HG02943 (cell line): ENCODE data around the gene RYR2.
"Not testable (repeated sequence)": the region's sequence is repeated elsewhere in the genome, so short reads cannot be mapped to it uniquely, and the experiment has no call there.

Source experiments
- ATAC-seq: cut with Tn5 transposase; IDR thresholded peaks from one replicate; pipeline ENCODE4 v1.9.1; 2021; ENCODE audit warnings: mild to moderate bottlenecking, low read depth, moderate library complexity; ENCODE audit not compliant: unreplicated experiment

Gene RYR2

GRCh38 chr1:237134929-237135328, 92.9 kb downstream of the RYR2 start:
- no peak for ATAC-seq

- no peak for ATAC-seq
These were observed 96.6 kb downstream of the RYR2 start for GRCh38 chr1:237138551-237138950.

GRCh38 chr1:237139732-237140131, 97.7 kb downstream of the RYR2 start:
- ATAC-seq, result no peak

GRCh38 chr1:237140986-237141385, 99.0 kb downstream of the RYR2 start:
- no peak for ATAC-seq

- no peak for ATAC-seq
These were observed 99.5 kb downstream of the RYR2 start for GRCh38 chr1:237141502-237141901.

GRCh38 chr1:237145379-237146135, 103.6 kb downstream of the RYR2 start:
- ATAC-seq, result no peak

- no peak for ATAC-seq
These were observed 104.3 kb downstream of the RYR2 start for GRCh38 chr1:237146241-237146640.

GRCh38 chr1:237149857-237150256, 107.9 kb downstream of the RYR2 start:
- no peak for ATAC-seq

GRCh38 chr1:237151979-237152378, 110.0 kb downstream of the RYR2 start:
- ATAC-seq, result not testable (repeated sequence)

GRCh38 chr1:237152506-237153335, 110.7 kb downstream of the RYR2 start:
- no peak for ATAC-seq

GRCh38 chr1:237154157-237154556, 112.2 kb downstream of the RYR2 start:
- no peak for ATAC-seq

GRCh38 chr1:237164406-237165352, 122.7 kb downstream of the RYR2 start:
- no peak for ATAC-seq

- ATAC-seq, result no peak
These were observed 124.1 kb downstream of the RYR2 start for GRCh38 chr1:237166086-237166485.

- no peak for ATAC-seq
These were observed 124.7 kb downstream of the RYR2 start for GRCh38 chr1:237166593-237167101.

- no peak for ATAC-seq
These were observed 128.2 kb downstream of the RYR2 start for GRCh38 chr1:237170149-237170548.

GRCh38 chr1:237171454-237172117, 129.6 kb downstream of the RYR2 start:
- ATAC-seq, result no peak

- no peak for ATAC-seq
These were observed 130.1 kb downstream of the RYR2 start for GRCh38 chr1:237172118-237172485.

GRCh38 chr1:237179503-237179902, 137.5 kb downstream of the RYR2 start:
- ATAC-seq, result no peak

GRCh38 chr1:237180256-237180655, 138.3 kb downstream of the RYR2 start:
- ATAC-seq, result no peak

- no peak for ATAC-seq
These were observed 139.8 kb downstream of the RYR2 start for GRCh38 chr1:237181743-237182317.
